Mesendoderm (in vitro differentiated cells): Measurements from ENCODE around the gene ANXA10.

Experiments used
- DNase-seq: peaks from one replicate; pipeline ENCODE4 v3.0.0; 2013
- H2AK5ac ChIP-seq: 2 replicates; pipeline ENCODE4 v1.6.1; 2013; ENCODE audit warnings: low read length, inconsistent platforms
- H2BK120ac ChIP-seq: 2 replicates; pipeline ENCODE4 v1.6.1; 2013; ENCODE audit warnings: low read depth, mild to moderate bottlenecking, low read length, moderate library complexity, mixed read lengths
- H2BK15ac ChIP-seq: replicated peaks from 2 replicates; pipeline ENCODE4 v1.6.1; 2013; ENCODE audit warnings: low read depth, mild to moderate bottlenecking, moderate library complexity
- H2BK5ac ChIP-seq: 2 replicates; pipeline ENCODE4 v1.6.1; 2013; ENCODE audit warnings: low read length, inconsistent platforms
- H3K18ac ChIP-seq: 2 replicates; pipeline ENCODE4 v1.6.1; 2013; ENCODE audit warnings: mild to moderate bottlenecking, low read length, mixed read lengths
- H3K23ac ChIP-seq: one replicate; pipeline ENCODE4 v1.6.1; 2013; ENCODE audit warnings: low read length
- H3K27ac ChIP-seq: 2 replicates; pipeline ENCODE4 v1.5.1; 2013; ENCODE audit warnings: low read depth, mild to moderate bottlenecking, inconsistent platforms, low read length, moderate library complexity
- H3K27me3 ChIP-seq: 2 replicates; pipeline ENCODE4 v1.6.1; 2013; ENCODE audit warnings: low read length, control low read depth, mild to moderate bottlenecking, inconsistent platforms; ENCODE audit not compliant: insufficient read depth, poor library complexity
- H3K36me3 ChIP-seq: 2 replicates; pipeline ENCODE4 v1.6.1; 2013; ENCODE audit warnings: low read length, inconsistent platforms; ENCODE audit not compliant: control insufficient read depth, insufficient read depth
- H3K4ac ChIP-seq: one replicate; pipeline ENCODE4 v1.6.1; 2013; ENCODE audit warnings: low read depth, mild to moderate bottlenecking, low read length, moderate library complexity
- H3K4me1 ChIP-seq: 2 replicates; pipeline ENCODE4 v1.6.1; 2013; ENCODE audit warnings: low read depth, low read length, inconsistent platforms; ENCODE audit not compliant: control insufficient read depth
- H3K4me2 ChIP-seq: 2 replicates; pipeline ENCODE4 v1.6.1; 2013; ENCODE audit warnings: low read length
- H3K4me3 ChIP-seq: 2 replicates; pipeline ENCODE4 v1.5.1; 2013; ENCODE audit warnings: mild to moderate bottlenecking, low read length
- H3K56ac ChIP-seq: one replicate; pipeline ENCODE4 v1.6.1; 2013; ENCODE audit warnings: low read length
- H3K79me1 ChIP-seq: 2 replicates; pipeline ENCODE4 v1.6.1; 2013; ENCODE audit warnings: low read length, inconsistent platforms
- H3K79me2 ChIP-seq: 2 replicates; pipeline ENCODE4 v1.6.1; 2013; ENCODE audit warnings: mild to moderate bottlenecking, low read length; ENCODE audit not compliant: control insufficient read depth, insufficient read depth
- H3K9ac ChIP-seq: 2 replicates; pipeline ENCODE4 v1.6.1; 2013; ENCODE audit warnings: low read length, inconsistent platforms
- H4K5ac ChIP-seq: one replicate; pipeline ENCODE4 v1.6.1; 2013; ENCODE audit warnings: low read length
- H4K8ac ChIP-seq: one replicate; pipeline ENCODE4 v1.6.1; 2013; ENCODE audit warnings: low read depth, mild to moderate bottlenecking, control low read depth, low read length, moderate library complexity
- WGBS: extraction: QIAGEN DNeasy Blood & Tissue Kit; methylation state at CpG from one replicate; pipeline ENCODE4 v1.1.7; 2013; ENCODE audit warnings: low lambda C conversion rate, missing lambda C conversion rate; ENCODE audit not compliant: insufficient coverage; ENCODE audit errors: extremely low coverage; 5-methylcytosine and 5-hydroxymethylcytosine counted together

Gene ANXA10

DNA sequence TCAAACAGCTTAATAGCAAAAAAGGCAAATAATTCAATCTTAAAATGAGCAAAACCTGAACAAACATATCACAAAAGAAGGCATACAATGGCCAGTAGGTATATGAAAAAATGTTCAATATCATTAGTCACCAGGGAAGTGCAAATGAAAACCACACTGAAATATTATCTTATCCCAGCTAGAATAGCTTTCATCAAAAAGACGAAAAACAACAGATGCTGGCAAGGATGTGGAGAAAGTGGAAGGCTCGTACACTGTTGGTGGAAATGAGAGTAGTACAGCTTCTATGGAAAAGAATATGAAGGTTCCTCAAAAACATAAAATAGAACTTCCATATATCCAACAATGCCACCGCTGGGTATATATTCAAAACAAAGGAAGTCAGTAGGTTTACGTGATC is 29.3 kb upstream of the ANXA10 start:
- H2AK5ac ChIP-seq = no peak overlapping the region
- no peaks in the 10 kb centered on the region for H3K79me2 ChIP-seq
- H2BK120ac ChIP-seq = no peak overlapping the region
- no peak overlapping the region for H3K9ac ChIP-seq
- no peak overlapping the region for H2BK15ac ChIP-seq
- H3K4ac ChIP-seq = no peak overlapping the region
- no peaks in the 10 kb centered on the region for H3K36me3 ChIP-seq
- no peak overlapping the region for H3K4me3 ChIP-seq
- no peaks in the 10 kb centered on the region for H3K4me1 ChIP-seq
- no peak overlapping the region for H3K18ac ChIP-seq
- no peak overlapping the region for H3K27ac ChIP-seq
- no peak overlapping the region for H4K5ac ChIP-seq
- DNase-seq = no peak
- H4K8ac ChIP-seq = no peak overlapping the region
- H3K56ac ChIP-seq = no peak overlapping the region
- no peak overlapping the region for H3K4me2 ChIP-seq
- WGBS = no CpG with 5 or more reads among the region's 4 CpGs
- no peaks in the 10 kb centered on the region for H3K27me3 ChIP-seq
- no peak overlapping the region for H2BK5ac ChIP-seq
- H3K23ac ChIP-seq = no peak overlapping the region
- H3K79me1 ChIP-seq = no peaks in the 10 kb centered on the region

DNA sequence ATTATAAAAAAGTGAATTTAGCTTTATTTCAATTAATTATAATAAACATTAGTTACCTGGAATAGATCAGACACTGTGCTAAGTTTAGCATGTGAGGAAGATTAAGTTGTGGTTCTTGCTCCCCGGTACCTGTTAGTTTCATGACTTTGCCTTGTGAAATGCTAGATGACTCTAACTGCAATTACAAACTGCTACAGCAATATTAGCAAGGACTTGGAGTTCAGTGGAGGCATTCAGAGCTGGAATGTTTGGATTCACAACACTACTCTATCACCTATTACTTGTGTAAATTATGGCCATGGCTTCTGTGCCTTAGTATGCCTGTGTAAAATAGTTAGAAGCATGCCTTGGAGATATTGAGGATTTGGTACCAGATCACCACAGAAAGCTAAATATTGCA is 21.4 kb upstream of the ANXA10 start:
- Histone ChIP-seq H2BK120ac (no peak overlapping the region), H3K18ac (no peak overlapping the region), H4K8ac (no peak overlapping the region), H3K4ac (no peak overlapping the region), H3K23ac (no peak overlapping the region), H2AK5ac (no peak overlapping the region), H3K36me3 (no peaks in the 10 kb centered on the region), H3K79me2 (no peaks in the 10 kb centered on the region), H3K4me2 (no peak overlapping the region), H3K9ac (no peak overlapping the region), H3K27me3 (no peaks in the 10 kb centered on the region), H2BK15ac (no peak overlapping the region), H3K4me1 (no peaks in the 10 kb centered on the region), H3K56ac (no peak overlapping the region), H3K27ac (no peak overlapping the region), H3K79me1 (no peaks in the 10 kb centered on the region), H2BK5ac (no peak overlapping the region), H4K5ac (no peak overlapping the region), H3K4me3 (no peak overlapping the region)
- DNase-seq = no peak
- WGBS = no CpG with 5 or more reads among the region's 1 CpG

DNA sequence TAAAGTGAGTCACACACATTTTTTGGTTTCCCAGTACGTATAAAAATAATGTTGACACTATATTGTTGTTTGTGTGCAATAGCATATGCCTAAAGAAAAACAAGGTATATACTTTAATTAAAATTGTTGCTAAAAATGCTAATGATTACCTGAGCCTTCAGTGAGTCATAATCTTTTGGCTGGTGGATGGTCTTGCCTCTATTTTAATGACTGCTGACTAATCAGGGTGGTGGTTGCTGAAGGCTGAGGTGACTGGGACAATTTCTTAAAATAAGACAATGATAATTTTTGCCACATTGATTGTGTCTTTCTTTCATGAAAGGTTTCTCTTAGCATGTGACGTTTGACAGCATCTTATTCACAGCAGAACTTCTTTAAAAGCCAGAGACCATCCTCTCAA is 21.0 kb upstream of the ANXA10 start:
- H3K27me3 ChIP-seq = no peaks in the 10 kb centered on the region
- no peak overlapping the region for H4K8ac ChIP-seq
- H3K56ac ChIP-seq = no peak overlapping the region
- H3K27ac ChIP-seq = no peak overlapping the region
- H3K9ac ChIP-seq = no peak overlapping the region
- no peak overlapping the region for H2BK120ac ChIP-seq
- no peak overlapping the region for H3K23ac ChIP-seq
- no peak overlapping the region for H2BK15ac ChIP-seq
- H3K36me3 ChIP-seq = no peaks in the 10 kb centered on the region
- no peak overlapping the region for H3K4ac ChIP-seq
- no peaks in the 10 kb centered on the region for H3K79me1 ChIP-seq
- H4K5ac ChIP-seq = no peak overlapping the region
- no peak overlapping the region for H3K4me3 ChIP-seq
- no peak overlapping the region for H3K4me2 ChIP-seq
- DNase-seq = no peak
- H3K18ac ChIP-seq = no peak overlapping the region
- WGBS = no CpG with 5 or more reads among the region's 2 CpGs
- H2AK5ac ChIP-seq = no peak overlapping the region
- H3K79me2 ChIP-seq = no peaks in the 10 kb centered on the region
- no peaks in the 10 kb centered on the region for H3K4me1 ChIP-seq
- no peak overlapping the region for H2BK5ac ChIP-seq

- DNase-seq = no peak
- Histone ChIP-seq H3K4ac (no peak overlapping the region), H3K27me3 (no peaks in the 10 kb centered on the region), H3K4me3 (no peak overlapping the region), H4K5ac (no peak overlapping the region), H3K4me2 (no peak overlapping the region), H3K79me2 (no peaks in the 10 kb centered on the region), H4K8ac (no peak overlapping the region), H2AK5ac (no peak overlapping the region), H2BK5ac (no peak overlapping the region), H3K23ac (no peak overlapping the region), H3K4me1 (no peaks in the 10 kb centered on the region), H2BK15ac (no peak overlapping the region), H3K56ac (no peak overlapping the region), H3K18ac (no peak overlapping the region), H3K79me1 (no peaks in the 10 kb centered on the region), H3K27ac (no peak overlapping the region), H3K9ac (no peak overlapping the region), H2BK120ac (no peak overlapping the region), H3K36me3 (no peaks in the 10 kb centered on the region)
- WGBS = no CpG with 5 or more reads among the region's 4 CpGs
Measured at GRCh38 chr4:168074861-168075260, 17.5 kb upstream of the ANXA10 start.

DNA sequence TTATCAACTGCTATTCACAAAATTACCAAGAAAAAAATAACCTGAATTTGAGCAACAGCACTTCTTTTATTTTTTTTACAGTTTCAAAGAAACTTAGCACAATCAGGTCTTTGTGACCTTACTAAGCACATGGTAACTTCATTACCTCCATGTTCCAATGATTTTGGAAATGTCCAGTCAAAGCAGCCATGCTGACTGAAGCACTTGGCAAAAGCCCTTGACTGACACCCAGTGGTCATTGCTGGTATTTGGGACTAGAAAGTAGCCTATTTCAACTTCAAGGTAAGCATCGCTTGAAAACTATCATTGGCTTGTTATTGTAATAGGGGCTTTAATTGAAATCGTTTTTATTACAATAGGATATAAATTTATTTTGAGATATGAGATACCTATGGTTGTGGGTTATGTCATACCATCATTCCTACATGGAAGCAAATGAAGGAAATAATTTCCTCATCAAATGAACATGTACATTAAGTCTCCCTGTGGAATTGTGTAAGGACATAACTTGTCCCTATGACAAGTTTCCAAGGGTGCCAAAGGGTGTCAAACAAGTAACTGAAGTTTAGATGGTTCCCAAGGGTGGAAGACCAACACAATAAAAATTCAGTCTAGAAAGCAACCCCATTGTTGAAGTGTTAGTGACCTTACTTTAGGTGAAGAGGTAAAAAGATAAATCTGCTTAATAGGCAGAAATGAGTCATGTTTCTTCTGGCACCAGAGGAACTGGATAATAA is 15.2 kb upstream of the ANXA10 start:
- no peaks in the 10 kb centered on the region for H3K4me1 ChIP-seq
- H3K27ac ChIP-seq = no peak overlapping the region
- H2BK5ac ChIP-seq = no peak overlapping the region
- H3K56ac ChIP-seq = no peak overlapping the region
- H3K23ac ChIP-seq = no peak overlapping the region
- H4K5ac ChIP-seq = no peak overlapping the region
- no peak overlapping the region for H2AK5ac ChIP-seq
- peak; percentile 65 for DNase-seq
- H3K4ac ChIP-seq = no peak overlapping the region
- H3K4me3 ChIP-seq = no peak overlapping the region
- H3K4me2 ChIP-seq = no peak overlapping the region
- H3K79me1 ChIP-seq = no peaks in the 10 kb centered on the region
- H3K27me3 ChIP-seq = no peaks in the 10 kb centered on the region
- no peak overlapping the region for H4K8ac ChIP-seq
- no peaks in the 10 kb centered on the region for H3K79me2 ChIP-seq
- WGBS = no CpG with 5 or more reads among the region's 2 CpGs
- H3K9ac ChIP-seq = no peak overlapping the region
- no peak overlapping the region for H2BK120ac ChIP-seq
- no peak overlapping the region for H3K18ac ChIP-seq
- no peaks in the 10 kb centered on the region for H3K36me3 ChIP-seq
- H2BK15ac ChIP-seq = no peak overlapping the region

- no peak overlapping the region for H3K27ac ChIP-seq
- no peak overlapping the region for H4K5ac ChIP-seq
- no peak overlapping the region for H3K9ac ChIP-seq
- H3K23ac ChIP-seq = no peak overlapping the region
- no peak overlapping the region for H2BK120ac ChIP-seq
- no peak overlapping the region for H2BK15ac ChIP-seq
- no peak overlapping the region for H2AK5ac ChIP-seq
- no peak overlapping the region for H3K56ac ChIP-seq
- no peaks in the 10 kb centered on the region for H3K79me2 ChIP-seq
- no peak overlapping the region for H3K4me2 ChIP-seq
- no peak overlapping the region for H4K8ac ChIP-seq
- no peaks in the 10 kb centered on the region for H3K27me3 ChIP-seq
- H3K18ac ChIP-seq = no peak overlapping the region
- no peak overlapping the region for H2BK5ac ChIP-seq
- H3K79me1 ChIP-seq = no peaks in the 10 kb centered on the region
- DNase-seq = no peak
- no peak overlapping the region for H3K4ac ChIP-seq
- no peaks in the 10 kb centered on the region for H3K4me1 ChIP-seq
- H3K36me3 ChIP-seq = no peaks in the 10 kb centered on the region
- H3K4me3 ChIP-seq = no peak overlapping the region
- no CpG with 5 or more reads among the region's 5 CpGs for WGBS
Measured at GRCh38 chr4:168077726-168078239, 14.6 kb upstream of the ANXA10 start.
